ENCODE data around the gene SEMA4D. TPM values are rescaled to one million over a fixed set of nuclear protein-coding genes. Genes with fewer than 3 reads are reported as not detected.

The SEMA4D gene
- total RNA-seq, 1 experiment from 2014 or later = 2.2 TPM

DNA sequence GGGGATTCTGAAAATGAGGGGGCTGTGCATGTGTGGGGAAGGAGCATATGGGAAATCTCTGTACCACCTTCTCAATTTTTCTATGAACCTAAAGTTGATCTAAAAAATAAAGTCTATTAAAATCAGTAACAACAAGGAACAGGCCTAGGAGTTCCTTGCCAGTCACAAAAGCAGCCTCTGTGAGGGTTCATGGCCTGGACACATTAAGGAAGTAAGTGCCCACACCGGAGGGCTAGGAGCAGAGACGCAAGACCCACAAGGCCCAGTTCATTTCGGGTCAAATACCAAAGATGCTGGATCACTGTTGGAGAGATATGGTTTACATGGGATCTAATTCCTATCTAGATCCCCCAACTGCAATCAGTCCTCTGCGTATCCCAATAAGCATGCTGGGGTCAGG lies 88.4 kb downstream of the SEMA4D start:
- in situ Hi-C loops (cut with HindIII; ENCODE audit: low sequenced_read_pairs) = no loop called here
- no peak for DNase-seq (ENCODE audit: low spot score)

DNA sequence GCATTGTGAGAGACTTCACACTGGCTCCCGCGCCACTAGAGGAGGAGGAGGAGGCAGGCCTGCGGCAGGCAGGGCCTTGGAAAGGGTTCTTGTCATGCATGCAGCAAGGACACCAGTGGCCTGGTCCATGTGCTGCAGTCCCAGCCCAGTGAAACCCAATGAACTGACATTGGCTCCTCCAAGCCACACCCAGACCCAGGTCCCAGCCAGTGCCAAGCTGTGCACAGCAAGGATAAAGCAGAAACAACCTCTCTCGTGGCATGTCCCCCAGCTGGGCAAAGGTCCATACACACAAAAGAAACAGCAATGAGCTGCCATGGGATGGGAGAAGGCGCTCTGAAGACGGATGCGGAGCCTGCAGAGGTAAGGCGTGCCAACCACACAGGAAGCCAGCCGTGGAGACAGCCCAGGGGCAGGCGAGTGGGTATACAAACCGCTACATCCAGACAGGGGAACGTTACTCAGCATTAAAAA lies 89.2 kb downstream of the SEMA4D start:
- in situ Hi-C loops (cut with HindIII; ENCODE audit: low sequenced_read_pairs) = no loop called here
- DNase-seq (ENCODE audit: low spot score) = no peak

DNA sequence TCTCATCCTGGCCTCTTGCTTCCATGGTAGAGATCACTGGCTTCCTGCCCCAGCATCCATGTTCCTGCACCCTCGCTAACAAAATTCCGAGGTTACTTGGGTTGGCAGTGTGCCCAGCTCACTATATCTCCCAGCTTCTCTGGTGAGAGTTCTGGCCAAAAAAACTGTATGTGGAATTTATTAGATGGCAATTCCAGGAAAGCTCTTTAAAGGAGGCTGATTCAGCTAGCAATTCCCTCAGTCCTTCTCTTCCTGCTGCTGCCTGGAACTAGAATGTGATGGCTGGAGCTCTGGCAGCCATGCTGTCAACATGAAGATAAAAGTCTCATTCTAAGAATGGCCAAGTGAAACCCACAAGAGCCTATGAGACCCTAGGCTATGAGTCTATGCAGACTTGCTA lies 90.8 kb downstream of the SEMA4D start:
- in situ Hi-C loops (cut with HindIII; ENCODE audit: low sequenced_read_pairs) = no loop called here
- no peak for DNase-seq (ENCODE audit: low spot score)

DNA sequence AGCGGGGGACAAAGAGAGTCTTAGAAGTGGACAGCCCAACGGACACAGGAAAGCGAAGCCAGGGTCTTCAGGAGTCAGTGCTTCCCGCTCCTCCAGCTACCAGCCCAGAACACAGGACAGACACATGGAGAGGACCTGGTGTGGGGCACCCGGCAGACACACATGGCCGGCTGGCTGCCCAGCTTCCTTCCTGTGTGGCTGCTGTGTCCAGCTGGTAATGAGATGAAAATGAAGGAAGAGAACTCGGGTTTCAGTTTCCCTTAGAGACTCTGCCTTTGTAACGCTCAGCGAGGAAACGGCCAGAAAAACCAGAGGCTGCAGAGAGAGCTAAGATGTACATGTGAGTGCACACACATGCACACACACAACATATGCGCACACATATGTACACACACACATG lies 92.1 kb downstream of the SEMA4D start:
- in situ Hi-C loops (cut with HindIII; ENCODE audit: low sequenced_read_pairs) = no loop called here
- no peak for DNase-seq (ENCODE audit: low spot score)

DNA sequence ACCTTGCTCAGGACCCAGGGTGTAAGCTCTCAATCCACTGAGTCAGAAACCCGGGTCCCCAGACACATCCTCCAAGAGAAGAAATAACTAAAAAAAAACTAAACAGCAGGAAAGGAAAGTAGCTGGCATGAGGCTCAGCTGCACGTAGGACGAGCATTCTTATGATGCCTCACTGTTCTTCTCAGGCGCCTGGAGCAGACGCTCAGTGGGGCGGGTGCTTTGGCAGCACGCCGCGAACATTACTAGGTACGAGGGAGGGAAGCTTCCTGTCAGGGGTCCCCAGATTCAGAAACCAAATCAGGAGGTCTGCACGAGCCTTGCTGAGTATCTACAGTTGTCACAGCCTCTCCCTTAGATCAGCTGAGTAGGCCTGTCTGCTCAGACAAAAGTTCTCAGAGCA lies 93.8 kb downstream of the SEMA4D start:
- in situ Hi-C loops (cut with HindIII; ENCODE audit: low sequenced_read_pairs) = no loop called here
- no peak for DNase-seq (ENCODE audit: low spot score)

DNA sequence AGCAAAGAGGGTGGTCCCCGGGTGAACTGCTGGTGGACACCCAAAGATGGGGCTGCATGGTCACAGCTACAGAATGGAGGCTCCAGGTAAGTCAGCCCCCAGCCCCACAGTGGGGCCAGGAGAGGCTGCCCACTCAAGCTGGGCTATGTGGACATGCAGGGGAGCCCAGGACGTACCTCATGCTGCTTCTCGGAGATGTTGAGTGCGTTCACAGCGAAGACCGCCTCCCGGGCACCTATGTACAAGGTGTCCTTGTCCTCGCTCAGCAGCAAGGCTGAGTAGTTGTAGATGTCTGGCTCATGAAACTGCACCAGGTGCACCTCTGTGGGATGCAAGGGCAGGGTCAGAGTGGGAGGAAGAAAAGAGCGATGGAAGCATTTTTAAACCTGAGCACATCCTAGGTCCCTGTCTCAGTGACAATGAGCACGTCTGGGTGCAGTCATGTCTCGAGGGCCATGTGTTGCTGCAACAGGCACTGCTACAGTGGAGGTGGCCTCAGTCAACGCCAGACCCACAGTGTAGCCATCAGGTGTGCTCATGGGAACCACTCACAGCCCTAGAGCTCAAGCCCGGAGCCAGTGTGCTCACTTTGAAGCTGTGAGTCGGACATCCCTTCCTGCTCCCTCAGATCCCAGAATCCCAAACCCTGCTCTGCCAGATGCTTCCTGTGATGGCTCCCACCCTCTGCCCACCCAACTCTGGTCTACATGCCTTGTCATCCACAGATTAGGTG lies 95.1 kb downstream of the SEMA4D start:
- in situ Hi-C loops (cut with HindIII; ENCODE audit: low sequenced_read_pairs) = no loop called here
- DNase-seq (ENCODE audit: low spot score) = no peak

DNA sequence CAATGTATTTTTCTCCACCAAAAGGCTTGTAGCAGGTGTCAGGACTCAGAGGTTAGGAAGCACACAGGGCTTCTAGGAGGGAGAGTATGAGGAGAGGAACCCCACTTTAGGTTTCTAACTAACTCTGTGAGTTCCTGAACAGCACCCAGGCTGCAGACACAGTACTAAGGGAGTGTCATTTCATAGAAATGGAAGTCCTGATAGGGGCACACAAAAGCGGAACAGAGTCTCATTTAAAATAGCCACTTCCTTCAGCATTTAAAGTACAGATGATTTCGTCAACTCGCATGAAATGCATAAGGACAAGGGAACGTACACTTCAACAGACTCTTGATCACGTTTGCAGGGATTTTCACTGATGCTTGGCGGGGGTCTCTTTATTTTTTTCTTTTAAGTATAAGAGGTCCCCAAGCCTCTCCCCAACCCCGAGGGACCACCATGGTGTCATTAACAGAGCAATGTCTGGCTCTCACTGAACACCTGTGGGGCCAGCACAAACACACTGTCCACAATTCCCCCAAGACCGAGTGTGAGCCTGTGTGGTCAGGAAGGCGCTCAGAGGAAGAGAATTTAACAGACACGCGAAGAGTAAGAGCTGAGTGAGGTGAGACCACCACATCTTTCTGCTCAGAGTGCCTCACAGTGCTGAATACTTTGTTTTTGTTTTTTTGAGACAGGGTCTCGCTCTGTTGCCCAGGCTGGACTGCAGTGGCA lies 97.4 kb downstream of the SEMA4D start:
- no peak for DNase-seq (ENCODE audit: low spot score)
- in situ Hi-C loops (cut with HindIII; ENCODE audit: low sequenced_read_pairs) = no loop called here

DNA sequence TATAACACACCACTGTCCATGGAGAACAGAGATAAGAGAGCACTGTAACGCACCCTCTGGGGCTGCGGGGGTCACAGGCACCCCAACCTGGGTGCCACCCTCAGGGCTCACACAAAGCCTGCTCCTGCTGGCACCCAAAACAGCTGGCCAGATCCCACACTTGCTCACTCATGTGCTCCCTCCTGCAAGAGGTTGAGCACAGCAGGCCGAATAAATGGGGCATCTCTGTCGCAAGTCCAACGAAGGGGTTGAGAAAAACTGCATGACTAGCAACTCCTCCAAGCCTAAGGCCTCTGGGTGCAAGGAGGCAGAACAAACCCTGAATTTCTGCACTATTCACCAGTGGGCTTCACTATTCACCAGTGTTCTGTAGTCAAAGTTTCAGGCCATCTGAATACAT lies 99.3 kb downstream of the SEMA4D start:
- in situ Hi-C loops (cut with HindIII; ENCODE audit: low sequenced_read_pairs) = no loop called here
- no peak for DNase-seq (ENCODE audit: low spot score)

DNA sequence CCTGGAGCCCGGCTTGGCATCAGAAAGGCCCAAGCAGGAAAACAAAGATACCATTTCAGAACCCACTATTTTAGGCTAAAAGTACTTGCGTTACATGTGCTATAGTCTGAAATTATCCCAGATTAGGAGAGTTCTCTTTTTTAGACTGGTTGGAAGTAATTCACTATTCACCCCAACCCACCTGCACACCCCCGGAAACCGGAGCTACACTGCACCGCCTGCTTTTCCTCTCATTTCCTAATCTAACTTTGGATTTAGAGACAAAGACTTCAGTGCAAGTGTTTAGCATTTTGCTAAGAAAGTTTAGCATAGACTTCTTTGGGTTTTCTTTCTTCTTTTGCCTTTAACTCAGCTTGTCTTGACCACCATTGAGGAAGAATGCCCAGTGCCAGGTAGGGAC lies 100.4 kb downstream of the SEMA4D start:
- in situ Hi-C loops (cut with HindIII; ENCODE audit: low sequenced_read_pairs) = no loop called here

DNA sequence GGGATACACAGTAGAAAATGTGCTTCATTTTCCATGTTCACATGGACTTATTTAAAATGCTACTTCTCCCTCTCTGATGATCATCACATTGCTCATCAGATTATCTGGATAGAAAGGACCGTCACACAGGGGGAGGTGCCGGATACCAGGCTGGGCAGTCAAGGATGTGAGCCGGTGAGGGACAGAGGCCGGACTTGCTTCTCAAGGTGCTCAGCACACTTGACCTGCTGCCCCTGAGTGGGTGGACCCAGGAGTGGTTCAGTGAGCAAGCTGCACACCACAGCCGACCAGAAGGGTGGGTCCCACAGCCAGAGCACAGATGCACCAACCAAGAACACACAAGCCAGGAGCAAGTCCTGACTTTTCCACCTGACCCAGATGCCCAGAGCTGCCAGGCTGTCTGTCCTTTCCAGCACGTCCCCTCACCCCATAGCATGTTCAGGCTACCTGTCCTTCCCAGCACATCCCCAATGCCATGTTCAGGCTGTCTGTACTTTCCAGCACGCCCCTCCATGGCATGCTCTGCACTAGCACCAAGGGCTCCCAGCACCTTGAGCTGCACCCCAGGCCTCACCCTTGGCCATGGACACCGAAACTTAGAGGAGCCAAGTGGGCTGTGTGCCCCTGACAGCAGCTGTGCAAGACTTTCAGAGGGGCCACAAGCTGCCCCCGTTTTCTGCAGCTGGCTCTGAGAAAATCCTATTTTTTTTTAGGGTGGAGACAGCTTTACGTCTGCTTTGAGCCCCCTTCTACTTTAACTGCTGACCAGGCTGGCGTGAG lies 101.8 kb downstream of the SEMA4D start:
- in situ Hi-C loops (cut with HindIII; ENCODE audit: low sequenced_read_pairs) = no loop called here
- DNase-seq (ENCODE audit: low spot score) = no peak

More for the DNA sequence above, 100.4 kb downstream of the SEMA4D start:
- DNase-seq (ENCODE audit: low spot score) = no peak

DNA sequence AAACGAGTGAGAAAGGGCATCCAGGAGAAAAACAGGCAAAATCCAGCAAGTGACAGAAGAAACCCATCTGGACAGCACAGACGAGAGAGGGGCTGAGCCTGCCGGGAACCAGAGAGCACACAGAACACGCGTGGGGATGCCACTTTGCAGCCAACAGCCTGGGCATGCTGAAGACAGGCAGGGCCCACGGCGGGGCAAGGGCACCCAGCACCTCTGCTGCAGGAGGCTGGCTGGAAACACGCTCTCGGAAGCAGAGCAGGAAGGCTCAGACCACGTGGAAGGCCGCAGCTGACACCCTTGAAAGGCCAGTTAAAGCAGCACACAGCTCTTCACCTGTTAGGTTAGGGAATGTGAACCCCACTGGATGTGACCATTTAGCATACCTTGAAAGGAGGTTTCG lies 103.5 kb downstream of the SEMA4D start:
- no peak for DNase-seq (ENCODE audit: low spot score)
- in situ Hi-C loops (cut with HindIII; ENCODE audit: low sequenced_read_pairs) = no loop called here

DNA sequence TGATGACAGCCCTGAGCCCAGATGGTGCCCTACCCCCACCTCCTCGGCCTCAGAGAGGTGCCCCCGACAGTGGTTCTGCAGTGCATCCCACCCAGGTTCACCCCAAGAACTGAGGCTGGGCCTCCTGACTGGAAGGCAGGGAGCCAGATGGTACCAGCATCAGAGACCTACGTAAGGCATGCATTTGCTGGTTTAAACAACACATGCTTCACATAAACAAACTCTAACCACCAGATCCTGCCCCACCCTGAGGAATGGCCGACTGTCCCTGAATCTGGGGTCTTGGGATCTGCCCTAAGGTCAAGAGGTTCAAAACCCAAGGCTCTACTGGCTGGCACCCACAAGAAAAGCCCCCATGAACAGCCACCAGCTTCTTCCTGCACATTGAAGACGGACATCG lies 106.3 kb downstream of the SEMA4D start:
- in situ Hi-C loops (cut with HindIII; ENCODE audit: low sequenced_read_pairs) = no loop called here
- DNase-seq (ENCODE audit: low spot score) = no peak

DNA sequence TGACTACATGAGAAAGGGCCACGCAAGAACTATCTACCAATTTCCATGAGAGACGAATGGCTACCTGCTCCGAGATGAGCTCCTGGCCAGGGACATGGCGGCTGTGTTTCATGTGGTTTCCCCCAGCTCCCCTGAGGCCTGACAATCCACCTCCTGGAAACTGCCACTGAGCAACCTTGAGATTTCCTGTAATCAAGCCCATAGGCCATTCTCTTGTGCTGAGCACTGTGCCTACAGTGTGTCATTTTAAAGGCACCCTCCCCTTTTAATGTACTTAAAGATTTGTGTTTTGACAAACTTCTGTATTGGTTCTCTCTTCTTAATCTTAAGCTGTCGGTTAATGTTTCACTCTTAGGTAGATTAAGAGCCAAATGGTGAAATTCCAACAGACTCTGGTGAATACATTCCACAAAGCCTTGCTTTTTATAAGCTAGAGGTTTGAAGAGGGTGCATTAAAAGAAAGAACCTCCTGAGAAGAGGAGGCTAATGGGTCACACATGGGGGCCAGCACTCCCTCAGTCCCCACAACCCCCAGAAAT lies 107.3 kb downstream of the SEMA4D start:
- no peak for DNase-seq (ENCODE audit: low spot score)
- in situ Hi-C loops (cut with HindIII; ENCODE audit: low sequenced_read_pairs) = no loop called here

DNA sequence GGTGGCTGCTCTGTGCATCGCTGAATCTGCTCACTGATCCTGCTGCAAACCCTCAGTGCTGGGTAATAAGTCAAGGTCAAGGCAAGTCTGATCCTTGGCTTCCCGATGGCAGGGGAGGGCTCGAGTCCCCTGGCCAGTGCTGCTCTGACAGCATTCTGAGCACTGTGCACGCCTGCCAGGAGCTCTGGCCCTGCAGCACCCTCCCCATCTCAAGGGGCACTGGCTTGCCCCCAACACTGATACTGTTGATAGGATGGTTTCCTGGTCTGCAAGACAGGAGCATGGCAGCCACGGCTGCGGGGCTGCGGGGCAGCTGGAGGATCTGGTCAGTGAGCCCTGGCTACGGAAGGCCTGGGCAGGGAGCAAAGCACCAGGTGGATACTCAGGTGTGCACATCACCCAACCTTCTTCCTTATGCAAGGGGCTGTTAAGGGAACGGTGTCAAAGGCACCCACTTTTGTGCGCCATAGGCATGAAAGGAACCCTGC lies 107.8 kb downstream of the SEMA4D start:
- in situ Hi-C loops (cut with HindIII; ENCODE audit: low sequenced_read_pairs) = no loop called here
- DNase-seq (ENCODE audit: low spot score) = no peak

DNA sequence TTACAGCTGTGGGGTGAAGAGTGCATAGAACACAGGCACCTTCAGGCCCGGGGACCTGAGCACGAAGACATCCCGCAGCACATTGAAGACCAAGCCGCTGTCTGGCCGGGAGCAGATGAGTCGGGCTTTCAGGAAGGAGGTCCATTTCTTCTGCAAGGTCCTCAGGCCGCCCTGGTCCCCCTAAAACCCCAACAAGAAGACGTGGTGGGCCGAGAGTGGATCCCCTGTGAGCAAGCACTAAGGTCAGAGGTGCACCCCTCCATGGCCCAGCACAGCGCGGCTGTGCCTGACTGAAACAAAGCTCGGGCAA lies 109.1 kb downstream of the SEMA4D start:
- no peak for DNase-seq (ENCODE audit: low spot score)
- in situ Hi-C loops (cut with HindIII; ENCODE audit: low sequenced_read_pairs) = no loop called here

DNA sequence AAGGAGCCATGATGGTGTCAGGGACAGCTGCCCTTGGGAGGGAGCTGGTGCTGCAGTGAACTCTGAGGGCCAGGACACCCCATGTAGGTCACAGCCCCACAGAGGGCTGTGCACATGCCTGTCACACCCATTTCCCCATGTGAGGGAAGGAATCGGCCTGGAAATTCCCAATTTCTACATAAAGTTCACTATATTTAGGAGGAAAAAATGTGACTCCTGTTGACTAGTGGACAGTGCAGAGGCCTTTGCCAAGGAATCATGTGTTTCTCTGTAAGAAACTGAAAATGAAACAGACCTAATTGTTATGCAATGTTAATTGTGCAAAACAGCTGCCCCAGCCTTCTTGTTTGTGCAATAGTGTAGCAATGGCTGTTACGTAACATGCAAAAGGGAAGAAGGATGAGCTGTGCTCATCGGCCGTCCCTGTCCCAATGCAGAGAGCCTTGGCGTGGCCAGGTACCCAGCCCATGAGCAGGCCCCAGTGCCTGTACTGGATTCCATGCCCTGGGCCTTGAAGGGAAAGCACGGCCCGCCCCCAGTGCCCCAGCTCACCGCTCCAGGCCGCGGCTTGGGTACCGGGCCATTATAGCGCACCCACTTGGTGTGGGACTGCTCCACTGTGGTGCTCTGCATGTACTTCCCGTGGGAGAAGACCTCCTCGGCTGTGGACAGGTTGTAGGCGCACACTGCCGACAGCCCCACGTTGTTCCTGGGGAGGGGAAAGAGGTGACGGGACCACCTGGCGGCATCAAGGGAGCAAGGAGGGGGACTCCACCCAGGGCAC lies 109.6 kb downstream of the SEMA4D start:
- no peak for DNase-seq (ENCODE audit: low spot score)
- in situ Hi-C loops (cut with HindIII; ENCODE audit: low sequenced_read_pairs) = no loop called here

DNA sequence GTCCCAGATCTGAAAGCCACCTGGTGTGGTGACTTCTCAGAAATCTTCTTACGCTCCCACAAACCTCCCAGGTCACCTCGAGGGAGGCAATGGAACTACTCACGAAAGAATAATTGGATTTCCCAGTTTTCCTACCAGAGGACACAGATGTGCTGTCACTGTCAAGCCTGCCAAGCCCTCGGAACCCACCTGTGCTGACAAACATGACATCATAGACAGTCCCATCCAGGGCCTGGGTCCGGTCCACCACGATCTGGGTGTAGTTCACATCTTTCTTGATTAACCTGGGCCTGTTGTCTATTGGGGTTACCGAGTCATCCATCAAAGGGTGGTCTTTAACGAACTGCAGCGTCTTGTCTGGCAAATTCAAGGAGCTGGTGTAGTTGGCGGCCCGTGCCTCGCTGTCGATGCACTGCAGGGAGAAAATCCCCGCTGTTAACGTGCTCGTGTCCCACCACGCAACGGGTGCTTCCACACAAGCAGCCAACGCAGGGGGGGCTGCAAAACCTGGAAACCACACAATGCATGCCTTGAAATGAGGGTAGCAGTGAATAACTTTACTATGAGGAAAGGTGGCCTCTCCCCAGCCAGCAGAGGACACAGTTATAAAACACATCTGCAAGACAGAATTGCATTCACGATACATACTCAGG lies 110.6 kb downstream of the SEMA4D start:
- in situ Hi-C loops (cut with HindIII; ENCODE audit: low sequenced_read_pairs) = no loop called here
- no peak for DNase-seq (ENCODE audit: low spot score)

DNA sequence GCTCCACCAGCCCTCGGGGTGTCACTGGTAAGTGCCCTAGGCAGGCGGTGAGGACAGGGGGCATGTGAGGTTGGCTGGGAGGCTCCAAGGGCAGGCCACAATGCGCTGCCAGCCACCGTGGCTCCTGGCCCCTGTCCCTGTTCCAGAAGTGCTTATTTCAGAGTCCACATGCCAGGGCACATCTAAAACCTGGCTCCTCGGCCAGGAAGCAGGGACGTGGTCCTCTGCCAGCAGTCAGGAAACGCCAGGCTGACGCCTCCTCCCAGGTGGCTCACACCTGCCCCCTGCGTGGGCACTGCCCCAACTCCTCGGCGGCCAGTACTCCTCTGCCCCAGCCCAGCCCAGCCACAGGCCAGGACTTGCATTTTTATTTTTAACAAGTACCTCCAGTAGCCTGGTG lies 111.1 kb downstream of the SEMA4D start:
- no peak for DNase-seq (ENCODE audit: low spot score)
- in situ Hi-C loops (cut with HindIII; ENCODE audit: low sequenced_read_pairs) = no loop called here

DNA sequence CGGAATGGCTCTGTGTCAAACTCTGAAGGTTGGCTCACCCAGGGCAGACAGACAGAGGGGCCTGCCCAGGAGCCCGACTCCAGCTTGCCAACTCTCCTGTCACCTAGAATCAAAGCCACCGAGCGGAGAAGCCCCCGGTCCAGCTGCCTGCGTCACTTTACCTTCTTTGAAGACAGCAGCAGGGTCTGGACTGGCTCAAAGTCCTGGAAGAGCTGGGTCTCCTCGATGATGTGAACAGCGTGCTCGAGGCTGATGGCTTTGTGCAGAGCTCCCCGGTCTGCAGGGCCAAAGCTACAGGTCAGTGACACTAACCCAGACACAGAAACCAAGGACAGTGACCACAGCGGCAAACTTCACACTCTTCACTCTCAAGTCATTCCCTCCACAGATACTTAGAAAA lies 111.7 kb downstream of the SEMA4D start:
- no peak for DNase-seq (ENCODE audit: low spot score)
- in situ Hi-C loops (cut with HindIII; ENCODE audit: low sequenced_read_pairs) = no loop called here

All from G401 (cell line).